Activated naive CD4-positive, alpha-beta T cell treated with anti-CD3 and anti-CD28 coated beads for 36 hours (primary cell): Measurements from ENCODE around the gene CKAP5. TPM values are rescaled to one million over a fixed set of nuclear protein-coding genes. Genes with fewer than 3 reads are reported as not detected.
"Not testable (repeated sequence)": the region's sequence is repeated elsewhere in the genome, so short reads cannot be mapped to it uniquely, and the experiment has no call there.

Experiments used
- CTCF ChIA-PET: fragments of 350-600 bp; sonication (Branson Sonifier 250); formaldehyde crosslinking; loops from one replicate; lab custom pipeline; 2021; ENCODE audit warnings: antibody characterized with exemption; lab: Charles Lee
- DNase-seq: peaks from one replicate; pipeline ENCODE4 v3.0.0-alpha.2; 2020
- H3K27ac Mint-ChIP-seq: one replicate; pipeline ENCODE4 v1.8.0; 2021; ENCODE audit warnings: mild to moderate bottlenecking, mixed read lengths
- H3K27me3 Mint-ChIP-seq: one replicate; pipeline ENCODE4 v1.8.0; 2021; ENCODE audit warnings: low read depth, mixed read lengths
- H3K36me3 Mint-ChIP-seq: one replicate; pipeline ENCODE4 v1.8.0; 2021; ENCODE audit warnings: low read depth, mixed read lengths
- H3K4me1 Mint-ChIP-seq: one replicate; pipeline ENCODE4 v1.8.0; 2021; ENCODE audit warnings: low read depth, mixed read lengths
- H3K4me3 Mint-ChIP-seq: one replicate; pipeline ENCODE4 v1.8.0; 2021; ENCODE audit warnings: mild to moderate bottlenecking, moderate library complexity, mixed read lengths
- H3K9me3 Mint-ChIP-seq: one replicate; pipeline ENCODE4 v1.8.0; 2021; ENCODE audit warnings: mixed read lengths
- intact Hi-C: fragments of 100-400 bp; cut with micrococcal nuclease; formaldehyde crosslinking; loops from one replicate; pipeline ENCODE4 v1.15.1; 2023
- total RNA-seq, 2 experiments: library from RNA; stranded (reverse); gene quantifications; one replicate each; pipeline ENCODE4 v1.2.3, GENCODE V29; 2021

The CKAP5 gene
- total RNA-seq, 2 experiments from 2014 or later, result 205 to 216 TPM

DNA sequence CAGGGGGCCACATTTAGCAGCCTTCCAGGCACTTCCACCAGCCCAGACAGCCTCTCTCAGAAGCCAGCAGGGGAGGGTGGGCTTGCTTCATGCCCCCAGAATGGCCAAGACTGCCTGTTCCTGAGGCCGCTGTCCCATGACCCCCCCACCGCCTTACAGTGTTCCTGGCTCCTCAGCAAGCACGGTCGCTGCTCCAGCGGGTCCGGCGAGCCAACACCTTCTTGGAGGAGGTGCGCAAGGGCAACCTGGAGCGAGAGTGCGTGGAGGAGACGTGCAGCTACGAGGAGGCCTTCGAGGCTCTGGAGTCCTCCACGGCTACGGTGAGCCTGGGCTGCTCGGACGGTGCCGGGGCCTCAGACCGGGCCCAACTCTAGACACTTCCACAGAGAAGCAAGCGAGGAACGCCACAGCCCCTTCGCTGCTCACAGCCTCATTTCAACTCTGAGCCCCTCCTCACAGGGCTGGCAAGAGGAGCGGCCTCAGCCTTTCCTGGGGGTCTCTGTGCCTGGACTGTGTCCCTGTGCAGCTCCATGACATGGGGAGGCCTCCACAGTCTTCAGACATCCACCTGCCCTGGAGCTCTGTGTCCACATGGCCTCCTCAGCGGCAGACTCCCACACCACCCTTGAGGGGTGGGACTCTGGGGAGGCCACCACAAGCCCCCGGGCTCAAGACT lies 126.4 kb downstream of the CKAP5 start:
- Mint-ChIP-seq H3K4me1 (peaks cover 3% of the 10 kb centered on the region), H3K4me3 (no peak overlapping the region), H3K27me3 (no peaks in the 10 kb centered on the region), H3K9me3 (no peaks in the 10 kb centered on the region), H3K36me3 (no peaks in the 10 kb centered on the region), H3K27ac (no peak overlapping the region)
- DNase-seq, result no peak
- intact Hi-C loops, result no loop called here
- CTCF ChIA-PET, result interaction anchor here (0.6 kb wide), 1 partner anchor 79 kb away, joined by 3 read pairs; no protein-coding TSS in a partner anchor

DNA sequence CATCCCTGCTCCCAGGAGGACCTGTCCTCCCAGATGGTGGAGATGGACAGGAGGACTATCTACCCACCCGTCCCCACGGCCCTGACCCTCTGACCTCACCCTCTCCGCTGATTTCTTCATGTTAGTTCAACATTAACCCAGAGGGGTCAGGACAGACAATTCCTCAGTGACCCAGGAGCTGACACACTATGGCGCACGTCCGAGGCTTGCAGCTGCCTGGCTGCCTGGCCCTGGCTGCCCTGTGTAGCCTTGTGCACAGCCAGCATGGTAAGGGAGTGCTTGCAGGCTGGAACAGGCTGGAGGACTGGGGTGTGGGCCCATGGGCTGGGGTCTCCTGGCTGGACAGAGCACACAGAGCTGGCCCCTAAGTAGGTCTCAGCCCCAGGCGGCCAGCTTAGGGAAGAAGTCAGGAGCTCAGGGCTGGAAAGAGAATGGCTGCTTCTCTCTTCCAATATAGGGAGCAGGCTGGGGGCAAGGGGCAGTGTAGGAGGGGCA lies 127.0 kb downstream of the CKAP5 start, which contains the start of gene F2:
Gene F2 (plus strand): TSS at position 166 of the 495 bp plus-strand sequence. CDS start 23 bp downstream, at position 189.
- intact Hi-C loops, result no loop called here
- Mint-ChIP-seq H3K4me1 (peaks cover 3% of the 10 kb centered on the region), H3K9me3 (no peaks in the 10 kb centered on the region), H3K4me3 (no peak within 1 kb of the TSS), H3K27me3 (no peaks in the 10 kb centered on the region), H3K36me3 (no peaks in the 10 kb centered on the region), H3K27ac (no peak within 1 kb of the TSS)
- DNase-seq, result no peak
- CTCF ChIA-PET, result no interaction called here

DNA sequence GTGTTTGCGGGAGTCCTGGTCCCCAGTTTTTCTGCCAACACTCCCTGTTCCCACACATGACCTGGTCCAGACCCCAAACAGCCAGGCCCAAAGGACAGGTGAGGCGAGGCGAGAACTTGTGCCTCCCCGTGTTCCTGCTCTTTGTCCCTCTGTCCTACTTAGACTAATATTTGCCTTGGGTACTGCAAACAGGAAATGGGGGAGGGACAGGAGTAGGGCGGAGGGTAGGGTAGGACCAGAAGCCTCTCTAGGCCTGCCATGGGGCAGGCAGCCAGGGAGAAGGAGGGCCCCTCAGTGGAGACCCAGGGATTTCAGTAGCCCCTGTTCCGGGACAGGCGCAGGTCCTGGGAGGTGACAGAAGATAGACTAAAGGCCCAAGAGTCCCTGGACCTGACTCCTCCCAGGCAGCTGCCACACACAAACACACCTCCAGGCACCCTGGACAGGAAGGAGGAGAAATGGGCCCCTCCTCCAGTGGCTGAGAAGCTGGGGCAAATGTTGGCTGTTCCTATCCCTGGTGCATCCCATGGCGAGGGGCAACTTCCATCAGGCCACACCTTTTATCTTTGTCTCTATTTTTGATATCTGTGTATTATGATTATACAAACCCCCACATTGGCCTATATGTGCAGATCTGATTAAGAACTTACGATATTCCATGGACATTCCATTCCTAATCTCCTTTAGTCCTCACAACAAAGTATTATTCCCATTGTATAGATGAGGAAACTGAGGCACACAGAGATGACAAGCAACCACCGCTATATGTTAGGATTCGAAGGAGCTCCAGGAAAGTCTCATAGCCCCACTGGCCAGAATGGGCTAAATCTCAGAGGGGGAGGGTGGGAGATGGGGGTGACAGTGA lies 127.7 kb downstream of the CKAP5 start:
- no peak for DNase-seq
- H3K4me3 Mint-ChIP-seq, result no peak overlapping the region
- intact Hi-C loops, result no loop called here
- H3K27me3 Mint-ChIP-seq, result no peaks in the 10 kb centered on the region
- CTCF ChIA-PET, result no interaction called here
- no peaks in the 10 kb centered on the region for H3K36me3 Mint-ChIP-seq
- H3K27ac Mint-ChIP-seq, result no peak overlapping the region
- peaks cover 3% of the 10 kb centered on the region for H3K4me1 Mint-ChIP-seq
- H3K9me3 Mint-ChIP-seq, result no peaks in the 10 kb centered on the region

DNA sequence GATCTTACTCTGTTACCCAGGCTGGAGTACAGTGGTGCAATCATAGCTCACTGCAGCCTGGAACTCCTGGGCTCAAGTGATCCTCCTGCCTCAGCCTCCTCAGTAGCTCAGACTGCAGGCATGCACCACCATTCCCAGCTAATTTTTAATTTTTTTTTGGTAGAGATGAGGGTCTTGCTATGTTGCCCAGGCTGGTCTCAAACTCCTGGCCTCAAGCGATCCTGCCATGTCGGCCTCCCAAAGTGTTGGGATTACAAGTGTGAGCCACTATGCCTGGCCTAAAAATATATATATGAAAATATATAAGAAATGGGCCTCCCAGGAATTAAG lies 128.3 kb downstream of the CKAP5 start:
- H3K4me1 Mint-ChIP-seq, intact Hi-C loops, H3K36me3 Mint-ChIP-seq, H3K27ac Mint-ChIP-seq, H3K9me3 Mint-ChIP-seq, H3K27me3 Mint-ChIP-seq, H3K4me3 Mint-ChIP-seq, DNase-seq: not testable (repeated sequence)
- CTCF ChIA-PET, result interaction anchor here (0.7 kb wide), 1 partner anchor 394 kb away, joined by 4 read pairs; no protein-coding TSS in a partner anchor

DNA sequence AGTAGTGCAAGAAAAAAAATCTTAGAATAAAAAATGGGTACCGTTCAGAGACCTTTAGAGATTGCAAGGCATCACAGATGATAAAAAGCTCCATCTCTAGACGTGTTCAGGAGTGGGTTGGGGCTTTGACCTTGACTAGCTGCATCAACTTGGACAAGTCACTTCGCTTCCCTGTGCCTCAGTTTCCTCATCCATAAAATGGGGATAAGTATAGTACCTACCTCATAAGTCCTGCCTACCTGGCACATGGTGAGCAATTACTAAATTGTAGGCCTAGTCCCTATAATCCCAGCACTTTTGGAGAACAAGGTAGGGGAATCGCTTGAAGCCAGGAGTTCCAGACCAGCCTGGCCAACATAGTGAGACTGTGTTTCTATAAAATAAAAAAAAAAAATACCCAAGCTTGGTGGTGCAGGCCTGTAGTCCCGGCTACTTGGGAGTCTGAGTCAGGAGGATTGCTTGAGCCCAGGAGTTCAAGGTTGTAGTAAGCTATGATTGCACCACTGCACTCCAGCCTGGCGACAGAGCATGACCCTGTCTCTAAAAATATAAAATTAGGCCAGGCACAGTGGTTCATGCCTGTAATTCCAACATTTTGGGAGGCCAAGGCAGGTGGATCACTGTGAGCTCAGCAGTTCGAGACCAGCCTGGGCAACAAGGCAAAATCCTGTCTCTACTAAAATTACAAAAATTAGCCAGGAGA lies 133.1 kb downstream of the CKAP5 start:
- Mint-ChIP-seq H3K27me3 (no peaks in the 10 kb centered on the region), H3K27ac (no peak overlapping the region), H3K4me1 (peaks cover under 1% of the 10 kb centered on the region), H3K4me3 (no peak overlapping the region), H3K36me3 (no peaks in the 10 kb centered on the region), H3K9me3 (no peaks in the 10 kb centered on the region)
- intact Hi-C loops, result no loop called here
- CTCF ChIA-PET, result interaction anchor here (0.6 kb wide), 1 partner anchor 290 kb away, joined by 3 read pairs; no protein-coding TSS in a partner anchor
- no peak for DNase-seq

DNA sequence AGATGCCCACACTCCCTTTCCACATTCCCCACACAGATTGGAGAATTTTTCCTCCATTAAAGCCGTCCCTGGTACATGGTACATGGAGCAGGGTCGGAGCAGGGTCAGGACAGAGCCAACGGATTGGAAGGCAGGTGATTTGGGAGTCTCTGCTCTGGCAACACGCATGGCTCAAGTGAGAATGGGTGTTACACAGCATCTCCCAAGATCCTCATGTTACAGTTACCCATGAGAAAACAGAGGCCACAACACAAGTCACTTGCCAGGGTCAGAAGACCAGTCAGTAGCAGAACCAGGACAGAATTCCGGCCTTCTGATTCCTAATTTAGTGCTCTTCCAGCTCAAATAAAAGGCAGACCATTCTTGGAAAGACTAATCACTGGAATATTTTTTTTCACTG lies 134.8 kb downstream of the CKAP5 start:
- H3K4me3 Mint-ChIP-seq, result no peak overlapping the region
- CTCF ChIA-PET, result no interaction called here

DNA sequence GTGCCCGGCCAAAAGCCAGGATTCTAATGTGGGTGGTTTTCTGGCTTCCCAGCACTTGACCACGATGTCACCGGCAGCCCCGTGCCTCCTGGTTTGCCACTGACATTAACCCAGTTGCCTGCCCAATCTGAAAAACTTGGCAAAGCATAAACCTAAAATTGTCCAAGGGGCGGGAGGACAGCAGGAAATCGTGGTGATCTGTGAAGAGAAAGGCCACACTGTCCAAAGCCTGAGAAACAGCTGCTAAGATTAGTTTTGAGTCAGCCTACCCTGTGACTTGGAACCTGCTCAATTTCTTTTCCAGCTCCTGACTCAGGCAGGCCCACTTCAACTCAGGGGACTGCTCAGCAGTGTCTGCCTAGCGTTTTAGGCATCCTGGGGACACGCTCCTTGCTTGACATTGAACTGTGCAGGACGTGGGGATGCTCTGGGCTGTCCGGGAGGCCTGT lies 135.2 kb downstream of the CKAP5 start:
- Mint-ChIP-seq H3K36me3 (no peaks in the 10 kb centered on the region), H3K9me3 (no peaks in the 10 kb centered on the region), H3K27ac (no peak overlapping the region), H3K4me1 (no peaks in the 10 kb centered on the region), H3K27me3 (no peaks in the 10 kb centered on the region), H3K4me3 (no peak overlapping the region)
- CTCF ChIA-PET, result no interaction called here
- DNase-seq, result no peak
- intact Hi-C loops, result no loop called here

More for the DNA sequence above, 134.8 kb downstream of the CKAP5 start:
- Mint-ChIP-seq H3K36me3 (no peaks in the 10 kb centered on the region), H3K27ac (no peak overlapping the region), H3K9me3 (no peaks in the 10 kb centered on the region), H3K4me1 (no peaks in the 10 kb centered on the region), H3K27me3 (no peaks in the 10 kb centered on the region)
- DNase-seq, result no peak
- intact Hi-C loops, result no loop called here

DNA sequence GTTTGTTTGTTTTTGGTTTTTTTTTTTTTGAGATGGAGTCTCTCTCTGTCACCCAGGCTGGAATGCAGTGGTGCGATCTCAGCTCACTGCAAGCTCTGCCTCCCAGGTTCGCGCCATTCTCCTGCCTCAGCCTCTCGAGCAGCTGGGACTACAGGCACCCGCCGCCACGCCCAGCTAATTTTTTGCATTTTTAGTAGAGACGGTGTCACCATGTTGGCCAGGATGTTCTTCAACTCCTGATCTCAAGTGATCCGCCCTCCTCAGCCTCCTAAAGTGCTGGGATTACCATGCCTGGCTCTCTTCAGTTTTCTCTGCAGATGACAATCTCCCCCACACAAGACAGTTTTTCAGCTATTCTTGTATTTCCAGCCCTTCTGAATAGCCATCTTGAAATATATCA lies 136.7 kb downstream of the CKAP5 start:
- H3K4me1 Mint-ChIP-seq, H3K27me3 Mint-ChIP-seq, H3K27ac Mint-ChIP-seq, H3K36me3 Mint-ChIP-seq, H3K4me3 Mint-ChIP-seq, DNase-seq, intact Hi-C loops, CTCF ChIA-PET, H3K9me3 Mint-ChIP-seq: not testable (repeated sequence)

DNA sequence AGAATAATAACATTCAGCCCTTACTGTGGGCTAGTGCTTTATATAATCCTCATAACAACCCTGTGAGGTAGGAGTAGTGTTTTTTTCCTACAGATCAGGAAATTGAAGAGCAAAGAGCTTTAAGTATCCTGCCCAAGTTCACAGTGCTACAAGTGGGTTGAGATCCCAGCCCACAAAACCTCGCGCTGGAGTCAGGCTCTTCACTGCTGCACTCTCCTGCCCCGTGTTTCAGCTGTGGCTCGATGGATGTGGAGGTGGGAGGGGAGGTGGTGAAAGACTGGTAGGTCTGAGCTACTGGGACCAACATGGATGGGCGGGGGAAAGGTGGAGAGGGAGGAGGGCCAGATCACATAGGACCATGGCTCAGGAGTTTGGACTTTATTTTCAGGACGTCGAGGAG lies 139.2 kb downstream of the CKAP5 start:
- Mint-ChIP-seq H3K27ac (no peak overlapping the region), H3K36me3 (peaks cover 8% of the 10 kb centered on the region)

DNA sequence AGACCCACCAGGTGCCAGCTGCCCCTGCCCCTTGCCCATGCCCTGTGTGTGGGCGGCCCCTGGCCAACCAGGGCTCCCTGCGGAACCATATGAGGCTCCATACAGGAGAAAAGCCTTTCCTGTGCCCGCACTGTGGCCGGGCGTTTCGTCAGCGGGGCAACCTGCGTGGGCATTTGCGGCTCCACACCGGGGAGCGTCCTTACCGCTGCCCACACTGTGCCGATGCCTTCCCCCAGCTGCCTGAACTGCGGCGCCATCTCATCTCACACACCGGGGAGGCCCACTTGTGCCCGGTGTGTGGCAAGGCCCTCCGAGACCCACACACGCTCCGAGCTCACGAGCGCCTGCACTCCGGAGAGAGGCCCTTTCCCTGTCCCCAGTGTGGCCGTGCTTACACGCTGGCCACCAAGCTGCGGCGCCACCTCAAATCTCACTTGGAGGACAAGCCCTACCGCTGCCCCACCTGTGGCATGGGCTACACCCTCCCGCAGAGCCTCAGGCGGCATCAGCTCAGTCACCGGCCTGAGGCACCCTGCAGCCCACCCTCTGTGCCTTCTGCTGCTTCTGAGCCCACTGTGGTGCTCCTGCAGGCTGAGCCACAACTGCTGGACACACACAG lies 140.9 kb downstream of the CKAP5 start:
- Mint-ChIP-seq H3K4me1 (peaks cover 21% of the 10 kb centered on the region), H3K36me3 (peaks cover 13% of the 10 kb centered on the region), H3K9me3 (no peaks in the 10 kb centered on the region), H3K27me3 (no peaks in the 10 kb centered on the region), H3K4me3 (no peak overlapping the region), H3K27ac (no peak overlapping the region)
- intact Hi-C loops, result no loop called here
- DNase-seq, result no peak
- CTCF ChIA-PET, result no interaction called here

More for the DNA sequence above, 139.2 kb downstream of the CKAP5 start:
- peaks cover 16% of the 10 kb centered on the region for H3K4me1 Mint-ChIP-seq
- no peaks in the 10 kb centered on the region for H3K9me3 Mint-ChIP-seq
- no peak overlapping the region for H3K4me3 Mint-ChIP-seq
- H3K27me3 Mint-ChIP-seq, result no peaks in the 10 kb centered on the region
- no peak for DNase-seq
- CTCF ChIA-PET, result interaction anchor here (0.8 kb wide), 1 partner anchor 318 kb away, joined by 3 read pairs; no protein-coding TSS in a partner anchor
- intact Hi-C loops, result no loop called here

DNA sequence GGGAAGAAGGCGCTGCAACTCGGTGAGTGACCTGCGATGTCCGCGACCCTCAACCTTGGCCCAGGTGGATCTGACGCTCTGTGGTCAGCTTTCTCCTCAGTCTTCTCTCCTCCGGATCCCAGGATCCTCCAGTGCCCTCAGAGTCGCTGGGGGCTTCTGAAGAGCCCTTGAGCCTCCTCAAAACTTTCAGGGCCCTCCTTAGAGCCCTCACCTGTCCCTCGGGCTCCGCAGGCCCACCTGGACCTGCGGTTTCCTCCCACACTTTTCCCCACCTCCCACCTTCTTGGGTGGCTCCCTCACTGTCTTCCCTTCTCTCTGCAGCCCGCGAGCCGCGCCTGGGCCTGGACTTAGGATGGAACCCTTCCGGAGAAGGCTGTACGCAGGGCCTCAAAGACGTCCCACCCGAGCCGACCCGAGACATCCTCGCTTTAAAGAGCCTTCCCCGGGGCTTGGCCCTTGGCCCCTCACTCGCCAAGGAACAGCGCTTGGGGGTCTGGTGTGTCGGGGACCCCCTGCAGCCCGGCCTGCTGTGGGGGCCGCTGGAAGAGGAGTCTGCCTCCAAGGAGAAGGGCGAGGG lies 144.9 kb downstream of the CKAP5 start:
- peaks cover 13% of the 10 kb centered on the region for H3K36me3 Mint-ChIP-seq

More for the DNA sequence above, 144.9 kb downstream of the CKAP5 start:
- peak overlapping the region; percentile 97 for H3K4me3 Mint-ChIP-seq
- no peak for DNase-seq
- no peaks in the 10 kb centered on the region for H3K27me3 Mint-ChIP-seq
- H3K27ac Mint-ChIP-seq, result peak overlapping the region; percentile 97
- no peaks in the 10 kb centered on the region for H3K9me3 Mint-ChIP-seq
- intact Hi-C loops, result loop anchor here (2.0 kb wide), 4 partner anchors 354 to 1066 kb away; partner anchors contain the start of genes ARFGAP2, DGKZ, FNBP4 and PHF21A
- H3K4me1 Mint-ChIP-seq, result peaks cover 43% of the 10 kb centered on the region
- CTCF ChIA-PET, result interaction anchor here (0.8 to 1.2 kb wide), 2 partner anchors 30 to 452 kb away, joined by 3 to 5 read pairs; no protein-coding TSS in a partner anchor
